Neural cell (in vitro differentiated cells): Measurements from ENCODE around the gene KCNT1.

Source experiments
- EP300 ChIP-seq: fragments of 450-650 bp; conservative IDR thresholded peaks from 2 replicates; pipeline ENCODE4 v1.6.1; 2014; ENCODE audit warnings: antibody characterized with exemption, mild to moderate bottlenecking, moderate library complexity; ENCODE audit not compliant: poor library complexity, severe bottlenecking
- EZH2 ChIP-seq: fragments of 200-600, 300-800 bp; shearing (Covaris generic), sonication (generic); IDR thresholded peaks from 2 replicates; pipeline ENCODE4 v1.6.1; 2014; ENCODE audit warnings: antibody characterized with exemption, low read length, borderline replicate concordance, mild to moderate bottlenecking; ENCODE audit not compliant: insufficient read depth, poor library complexity, severe bottlenecking
- POLR2AphosphoS5 ChIP-seq: IDR thresholded peaks from 2 replicates; pipeline ENCODE4 v1.6.1; 2012
- REST ChIP-seq: IDR thresholded peaks from 2 replicates; pipeline ENCODE4 v1.6.1; 2012; ENCODE audit warnings: borderline replicate concordance
- TAF1 ChIP-seq: IDR thresholded peaks from 2 replicates; pipeline ENCODE4 v1.6.1; 2012; ENCODE audit warnings: low read depth
- TF ChIP-seq, protein P1 (sequence below): fragments of 450-650 bp; IDR thresholded peaks from 2 replicates; pipeline ENCODE4 v1.5.1; 2014; ENCODE audit warnings: antibody characterized with exemption, mild to moderate bottlenecking, moderate library complexity; ENCODE audit not compliant: poor library complexity, severe bottlenecking

DNA sequence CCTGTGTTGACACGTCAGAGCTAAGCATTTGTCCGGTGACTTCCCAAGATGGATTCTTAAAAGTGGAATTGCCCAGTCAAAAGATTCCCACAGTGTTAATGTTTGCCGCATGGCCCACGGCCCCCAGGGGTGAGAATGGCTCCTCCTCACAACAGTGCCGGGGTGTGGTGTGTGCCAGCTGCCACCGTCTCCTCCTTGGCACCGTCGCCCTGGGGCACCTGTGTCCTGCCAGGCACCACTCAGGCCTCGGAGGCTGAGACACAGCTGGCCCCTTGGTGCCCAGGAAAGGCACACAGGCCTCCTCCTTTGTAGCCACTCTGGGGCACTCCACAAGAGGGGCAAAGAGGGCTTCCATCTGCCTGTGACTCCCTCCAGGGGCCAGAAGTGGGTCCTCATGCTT is 4.3 kb downstream of the KCNT1 start:
- no peak for TF ChIP-seq EZH2
- TF ChIP-seq, protein P1, sequence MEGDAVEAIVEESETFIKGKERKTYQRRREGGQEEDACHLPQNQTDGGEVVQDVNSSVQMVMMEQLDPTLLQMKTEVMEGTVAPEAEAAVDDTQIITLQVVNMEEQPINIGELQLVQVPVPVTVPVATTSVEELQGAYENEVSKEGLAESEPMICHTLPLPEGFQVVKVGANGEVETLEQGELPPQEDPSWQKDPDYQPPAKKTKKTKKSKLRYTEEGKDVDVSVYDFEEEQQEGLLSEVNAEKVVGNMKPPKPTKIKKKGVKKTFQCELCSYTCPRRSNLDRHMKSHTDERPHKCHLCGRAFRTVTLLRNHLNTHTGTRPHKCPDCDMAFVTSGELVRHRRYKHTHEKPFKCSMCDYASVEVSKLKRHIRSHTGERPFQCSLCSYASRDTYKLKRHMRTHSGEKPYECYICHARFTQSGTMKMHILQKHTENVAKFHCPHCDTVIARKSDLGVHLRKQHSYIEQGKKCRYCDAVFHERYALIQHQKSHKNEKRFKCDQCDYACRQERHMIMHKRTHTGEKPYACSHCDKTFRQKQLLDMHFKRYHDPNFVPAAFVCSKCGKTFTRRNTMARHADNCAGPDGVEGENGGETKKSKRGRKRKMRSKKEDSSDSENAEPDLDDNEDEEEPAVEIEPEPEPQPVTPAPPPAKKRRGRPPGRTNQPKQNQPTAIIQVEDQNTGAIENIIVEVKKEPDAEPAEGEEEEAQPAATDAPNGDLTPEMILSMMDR = no peak
- TF ChIP-seq POLR2AphosphoS5 = no peak
- no peak for TF ChIP-seq REST
- TF ChIP-seq EP300 = no peak
- no peak for TF ChIP-seq TAF1
